Memory B cell (primary cell): ENCODE results near the gene GGA1.

Experiments
- ATAC-seq: fragments of 150-1000 bp; cut with Tn5 transposase; 2 replicates; pipeline ENCODE4 v1.10.0; 2021; ENCODE audit warnings: low read depth, mild to moderate bottlenecking, moderate library complexity
- DNase-seq, 2 donors: peaks; one replicate each; pipeline ENCODE4 v3.0.0; 2022; ENCODE audit warnings: low spot score in 2 of 2
- H3K27ac Mint-ChIP-seq: one replicate; pipeline ENCODE4 v1.8.0; 2022; ENCODE audit warnings: mild to moderate bottlenecking, moderate library complexity, mixed read lengths
- H3K27me3 Mint-ChIP-seq: one replicate; pipeline ENCODE4 v1.8.0; 2022; ENCODE audit warnings: mixed read lengths
- H3K36me3 Mint-ChIP-seq: one replicate; pipeline ENCODE4 v1.8.0; 2022; ENCODE audit warnings: mild to moderate bottlenecking, mixed read lengths
- H3K4me1 Mint-ChIP-seq: one replicate; pipeline ENCODE4 v1.8.0; 2022; ENCODE audit warnings: mixed read lengths
- H3K4me3 Mint-ChIP-seq: one replicate; pipeline ENCODE4 v1.8.0; 2022; ENCODE audit warnings: mild to moderate bottlenecking, moderate library complexity, mixed read lengths
- H3K9me3 Mint-ChIP-seq: one replicate; pipeline ENCODE4 v1.8.0; 2022; ENCODE audit warnings: mixed read lengths

GGA1 gene

GRCh38 chr22:37568012-37568411 lies 40.6 kb upstream of the GGA1 start:
- DNase-seq (no peak), ATAC-seq (no peak)
- no peak overlapping the region for H3K27ac Mint-ChIP-seq
- no peak overlapping the region for H3K4me3 Mint-ChIP-seq
- no peaks in the 10 kb centered on the region for H3K36me3 Mint-ChIP-seq
- H3K4me1 Mint-ChIP-seq: peaks cover 12% of the 10 kb centered on the region
- peaks cover 10% of the 10 kb centered on the region for H3K27me3 Mint-ChIP-seq
- no peaks in the 10 kb centered on the region for H3K9me3 Mint-ChIP-seq

- no peak overlapping the region for H3K27ac Mint-ChIP-seq
- DNase-seq: no peak
- ATAC-seq: no peak
- H3K4me1 Mint-ChIP-seq: peaks cover 12% of the 10 kb centered on the region
- H3K36me3 Mint-ChIP-seq: no peaks in the 10 kb centered on the region
- H3K27me3 Mint-ChIP-seq: peaks cover 10% of the 10 kb centered on the region
- no peak overlapping the region for H3K4me3 Mint-ChIP-seq
- no peaks in the 10 kb centered on the region for H3K9me3 Mint-ChIP-seq
These were observed 40.1 kb upstream of the GGA1 start for GRCh38 chr22:37568448-37569008.

- Mint-ChIP-seq H3K9me3 (no peaks in the 10 kb centered on the region), H3K27ac (no peak overlapping the region), H3K36me3 (no peaks in the 10 kb centered on the region), H3K4me1 (peaks cover 12% of the 10 kb centered on the region), H3K27me3 (peaks cover 10% of the 10 kb centered on the region), H3K4me3 (no peak overlapping the region)
- ATAC-seq (no peak), DNase-seq (no peak)
These were observed 39.4 kb upstream of the GGA1 start for GRCh38 chr22:37569009-37569920.

- no peak overlapping the region for H3K4me3 Mint-ChIP-seq
- no peaks in the 10 kb centered on the region for H3K36me3 Mint-ChIP-seq
- no peaks in the 10 kb centered on the region for H3K9me3 Mint-ChIP-seq
- ATAC-seq: no peak
- peaks cover 12% of the 10 kb centered on the region for H3K4me1 Mint-ChIP-seq
- no peak for DNase-seq
- H3K27me3 Mint-ChIP-seq: peaks cover 12% of the 10 kb centered on the region
- H3K27ac Mint-ChIP-seq: no peak overlapping the region
These were observed 38.5 kb upstream of the GGA1 start for GRCh38 chr22:37569921-37570660.

- DNase-seq (no peak), ATAC-seq (no peak)
- Mint-ChIP-seq H3K27me3 (peaks cover 12% of the 10 kb centered on the region), H3K9me3 (no peaks in the 10 kb centered on the region), H3K36me3 (no peaks in the 10 kb centered on the region), H3K4me1 (peaks cover 12% of the 10 kb centered on the region), H3K27ac (no peak overlapping the region), H3K4me3 (no peak overlapping the region)
These were observed 38.0 kb upstream of the GGA1 start for GRCh38 chr22:37570661-37570976.

GRCh38 chr22:37571258-37571991 lies 37.2 kb upstream of the GGA1 start:
- H3K9me3 Mint-ChIP-seq: no peaks in the 10 kb centered on the region
- no peak overlapping the region for H3K27ac Mint-ChIP-seq
- no peak for ATAC-seq
- H3K4me1 Mint-ChIP-seq: peaks cover 8% of the 10 kb centered on the region
- DNase-seq: no peak
- no peak overlapping the region for H3K4me3 Mint-ChIP-seq
- H3K27me3 Mint-ChIP-seq: peaks cover 10% of the 10 kb centered on the region
- H3K36me3 Mint-ChIP-seq: no peaks in the 10 kb centered on the region

- Mint-ChIP-seq H3K27ac (no peak overlapping the region), H3K9me3 (no peaks in the 10 kb centered on the region), H3K36me3 (no peaks in the 10 kb centered on the region), H3K27me3 (peaks cover 11% of the 10 kb centered on the region), H3K4me3 (no peak overlapping the region), H3K4me1 (peaks cover 5% of the 10 kb centered on the region)
- DNase-seq (no peak), ATAC-seq (no peak)
These were observed 36.7 kb upstream of the GGA1 start for GRCh38 chr22:37571992-37572373.

GRCh38 chr22:37575490-37576003 lies 33.1 kb upstream of the GGA1 start:
- H3K36me3 Mint-ChIP-seq: no peaks in the 10 kb centered on the region
- no peak overlapping the region for H3K27ac Mint-ChIP-seq
- ATAC-seq (no peak), DNase-seq (no peak)
- peaks cover 3% of the 10 kb centered on the region for H3K4me1 Mint-ChIP-seq
- H3K4me3 Mint-ChIP-seq: no peak overlapping the region
- no peaks in the 10 kb centered on the region for H3K9me3 Mint-ChIP-seq
- peaks cover 8% of the 10 kb centered on the region for H3K27me3 Mint-ChIP-seq

GRCh38 chr22:37578002-37578401 lies 30.6 kb upstream of the GGA1 start:
- peaks cover 5% of the 10 kb centered on the region for H3K27me3 Mint-ChIP-seq
- H3K4me1 Mint-ChIP-seq: peaks cover 3% of the 10 kb centered on the region
- DNase-seq (no peak), ATAC-seq (no peak)
- H3K9me3 Mint-ChIP-seq: no peaks in the 10 kb centered on the region
- H3K36me3 Mint-ChIP-seq: no peaks in the 10 kb centered on the region
- H3K4me3 Mint-ChIP-seq: no peak overlapping the region
- H3K27ac Mint-ChIP-seq: no peak overlapping the region

GRCh38 chr22:37581504-37581903 lies 27.1 kb upstream of the GGA1 start:
- no peak for ATAC-seq
- no peak for DNase-seq
- H3K36me3 Mint-ChIP-seq: no peaks in the 10 kb centered on the region
- no peak overlapping the region for H3K4me3 Mint-ChIP-seq
- H3K27me3 Mint-ChIP-seq: peaks cover 6% of the 10 kb centered on the region
- H3K9me3 Mint-ChIP-seq: no peaks in the 10 kb centered on the region
- H3K4me1 Mint-ChIP-seq: peaks cover 3% of the 10 kb centered on the region
- H3K27ac Mint-ChIP-seq: no peak overlapping the region

GRCh38 chr22:37582526-37582925 lies 26.1 kb upstream of the GGA1 start:
- no peaks in the 10 kb centered on the region for H3K36me3 Mint-ChIP-seq
- DNase-seq (no peak), ATAC-seq (no peak)
- peaks cover 3% of the 10 kb centered on the region for H3K4me1 Mint-ChIP-seq
- H3K27me3 Mint-ChIP-seq: peaks cover 6% of the 10 kb centered on the region
- no peak overlapping the region for H3K4me3 Mint-ChIP-seq
- H3K27ac Mint-ChIP-seq: no peak overlapping the region
- no peaks in the 10 kb centered on the region for H3K9me3 Mint-ChIP-seq

- ATAC-seq (no peak), DNase-seq (no peak)
- H3K9me3 Mint-ChIP-seq: peaks cover 1% of the 10 kb centered on the region
- no peak overlapping the region for H3K4me3 Mint-ChIP-seq
- H3K27ac Mint-ChIP-seq: no peak overlapping the region
- H3K27me3 Mint-ChIP-seq: peaks cover 10% of the 10 kb centered on the region
- H3K36me3 Mint-ChIP-seq: no peaks in the 10 kb centered on the region
- H3K4me1 Mint-ChIP-seq: peaks cover 4% of the 10 kb centered on the region
These were observed 20.0 kb upstream of the GGA1 start for GRCh38 chr22:37588546-37589215.

GRCh38 chr22:37589636-37590035 lies 19.0 kb upstream of the GGA1 start:
- Mint-ChIP-seq H3K36me3 (no peaks in the 10 kb centered on the region), H3K4me1 (peaks cover 4% of the 10 kb centered on the region), H3K9me3 (peaks cover 1% of the 10 kb centered on the region), H3K4me3 (no peak overlapping the region), H3K27ac (no peak overlapping the region), H3K27me3 (peaks cover 10% of the 10 kb centered on the region)
- DNase-seq (no peak), ATAC-seq (no peak)
